HG03460 (cell line): ENCODE measurements around the gene SUPT5H.
"Not testable (repeated sequence)": the region's sequence is repeated elsewhere in the genome, so short reads cannot be mapped to it uniquely, and the experiment has no call there.

Experiments
- ATAC-seq: cut with Tn5 transposase; IDR thresholded peaks from one replicate; pipeline ENCODE4 v1.9.1; 2021; ENCODE audit not compliant: unreplicated experiment

Gene SUPT5H

DNA sequence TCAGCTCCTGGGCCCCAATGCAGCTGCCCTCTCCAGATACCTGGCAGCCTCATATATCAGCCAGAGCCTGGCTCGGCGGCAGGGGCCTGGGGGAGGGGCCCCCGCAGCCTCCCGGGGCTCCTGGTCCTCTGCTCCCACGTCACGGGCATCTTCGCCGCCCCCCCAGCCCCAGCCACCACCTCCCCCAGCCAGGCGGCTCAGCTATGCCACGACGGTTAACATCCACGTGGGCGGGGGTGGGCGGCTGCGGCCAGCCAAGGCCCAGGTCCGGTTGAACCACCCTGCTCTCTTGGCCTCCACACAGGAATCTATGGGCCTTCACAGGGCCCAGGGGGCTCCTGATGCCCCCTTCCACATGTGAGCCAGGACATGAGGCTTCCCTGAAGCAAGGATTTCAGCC is 20.4 kb upstream of the SUPT5H start:
- no peak for ATAC-seq

DNA sequence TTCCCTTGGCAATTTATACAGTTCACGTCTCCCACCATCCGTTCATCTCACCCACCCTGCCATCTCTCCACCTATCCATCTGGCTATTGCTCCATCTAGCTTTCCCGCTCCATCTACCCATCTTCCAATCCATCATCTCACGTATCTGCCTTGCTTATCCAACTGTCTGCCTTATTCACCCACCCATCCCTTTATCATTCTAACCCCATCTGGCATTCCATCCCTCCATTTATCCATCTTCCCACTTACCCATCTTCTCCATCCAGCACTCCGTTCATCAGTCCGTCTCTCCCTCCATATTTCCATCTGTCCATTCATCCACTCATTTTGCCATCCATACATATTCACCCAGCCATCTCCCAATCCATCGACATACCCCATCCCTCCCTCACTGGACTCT is 19.6 kb upstream of the SUPT5H start:
- no peak for ATAC-seq

- no peak for ATAC-seq
These were observed 19.2 kb upstream of the SUPT5H start for GRCh38 chr19:39426170-39426569.

DNA sequence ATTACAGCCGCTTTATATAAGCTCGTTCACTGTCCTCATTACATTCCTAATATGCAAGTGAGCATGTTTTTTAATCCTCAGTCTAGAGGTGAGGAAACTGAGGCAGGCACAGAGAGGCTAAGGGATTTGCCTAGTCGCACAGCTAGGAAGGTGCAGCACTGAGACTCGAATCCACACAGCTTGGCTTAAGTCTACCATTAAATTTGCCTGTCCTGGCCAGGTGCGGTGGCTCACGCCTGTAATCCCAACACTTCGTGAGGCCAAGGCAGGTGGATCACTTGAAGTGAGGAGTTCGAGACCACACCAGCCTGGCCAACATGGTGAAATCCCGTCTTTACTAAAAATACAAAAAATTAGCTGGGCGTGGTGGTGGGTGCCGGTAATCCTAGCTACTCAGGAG is 17.7 kb upstream of the SUPT5H start:
- ATAC-seq, result no peak

GRCh38 chr19:39428283-39429112 is 16.9 kb upstream of the SUPT5H start:
- no peak for ATAC-seq

DNA sequence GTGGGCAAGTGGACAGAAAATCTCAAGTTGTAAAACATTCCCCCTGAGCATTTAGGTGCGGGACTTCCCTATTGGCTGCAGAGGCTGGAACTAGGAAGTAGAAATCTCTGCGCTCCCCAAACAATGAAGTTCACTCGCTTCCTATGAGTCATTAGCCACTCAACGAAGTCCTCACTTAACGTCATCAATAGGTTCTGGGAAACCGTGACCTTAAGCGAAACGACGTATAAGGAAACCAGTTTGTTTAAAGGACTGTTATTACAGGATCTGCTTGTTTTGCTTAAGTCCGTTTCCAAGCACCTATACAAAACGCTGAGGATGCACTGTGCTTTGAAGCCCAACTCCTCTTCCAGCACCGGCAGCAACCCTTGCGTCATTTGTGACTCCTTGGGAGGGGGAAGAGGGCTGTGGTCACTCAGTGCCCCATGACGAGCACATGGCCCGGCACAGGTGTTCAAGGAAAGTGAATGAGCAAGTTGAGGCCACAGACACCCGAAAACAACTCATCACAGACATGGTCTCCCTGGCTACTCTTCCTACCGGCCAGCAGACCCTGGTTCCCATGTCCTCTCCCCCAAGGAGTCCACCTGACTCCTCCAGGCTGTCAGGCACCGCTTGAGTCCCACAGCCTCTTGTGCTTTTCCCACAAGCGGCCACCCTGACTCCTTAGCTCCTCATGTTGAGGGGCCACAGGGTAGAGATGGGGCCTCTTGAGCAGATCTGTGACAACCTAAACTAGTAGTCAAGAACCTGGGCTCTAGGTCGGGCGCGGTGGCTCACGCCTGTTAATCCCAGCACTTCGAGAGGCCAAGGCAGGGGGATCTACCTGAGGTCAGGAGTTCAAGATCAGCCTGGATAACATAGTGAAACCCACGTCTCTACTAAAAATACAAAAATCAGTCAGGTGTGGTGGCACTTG is 14.4 kb upstream of the SUPT5H start:
- no peak for ATAC-seq

DNA sequence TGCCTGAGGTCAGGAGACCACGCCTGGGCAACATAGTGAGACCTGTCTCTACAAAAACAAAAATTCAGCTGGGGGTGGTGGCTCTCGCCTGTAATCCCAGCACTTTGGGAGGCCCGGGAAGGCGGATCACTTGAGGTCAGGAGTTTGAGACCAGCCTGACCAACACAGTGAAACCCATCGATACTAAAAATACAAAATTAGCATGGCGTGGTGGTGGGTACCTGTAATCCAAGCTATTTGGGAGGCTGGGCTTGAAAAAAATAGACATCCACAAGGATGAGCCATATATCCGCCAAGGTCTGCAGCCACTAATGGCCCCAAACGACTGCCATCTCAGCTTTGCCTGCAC is 12.7 kb upstream of the SUPT5H start:
- ATAC-seq, result no peak

DNA sequence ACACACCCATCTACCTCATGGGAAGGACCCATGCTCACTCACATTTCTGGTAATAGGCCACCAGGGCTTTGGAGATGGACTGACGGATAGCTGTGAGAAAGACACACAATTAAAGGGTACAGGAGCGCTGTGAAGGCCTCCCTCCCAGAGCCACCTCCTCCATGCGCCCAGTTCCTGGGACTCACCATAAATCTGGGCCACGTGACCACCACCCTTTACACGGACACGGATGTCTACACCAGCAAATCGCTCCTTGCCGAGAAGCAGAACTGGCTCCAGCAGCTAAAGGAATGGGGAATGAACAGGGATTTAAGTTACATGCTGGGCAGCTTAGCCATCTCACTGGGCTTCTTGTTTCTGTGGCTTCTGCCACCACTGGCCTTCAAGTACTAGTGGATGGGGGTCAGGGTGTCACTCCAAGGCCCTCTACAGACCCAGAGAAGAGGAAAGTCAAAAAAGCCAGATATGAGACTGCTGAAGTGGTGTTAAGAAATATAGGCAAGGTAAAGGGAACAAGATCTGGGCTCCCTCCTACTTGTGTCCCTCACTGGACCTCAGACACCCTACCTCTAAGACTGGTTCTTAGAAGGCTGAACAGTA is 11.8 kb upstream of the SUPT5H start:
- no peak for ATAC-seq

GRCh38 chr19:39434123-39435076 is 11.0 kb upstream of the SUPT5H start:
- no peak for ATAC-seq

- ATAC-seq, result peak; percentile 82
These were observed 9.7 kb upstream of the SUPT5H start, which contains the start of gene RPS16 for GRCh38 chr19:39435499-39436349. Gene RPS16, minus strand, starts transcription at chr19:39435949. Its CDS starts 54 bp downstream, at chr19:39435895.

DNA sequence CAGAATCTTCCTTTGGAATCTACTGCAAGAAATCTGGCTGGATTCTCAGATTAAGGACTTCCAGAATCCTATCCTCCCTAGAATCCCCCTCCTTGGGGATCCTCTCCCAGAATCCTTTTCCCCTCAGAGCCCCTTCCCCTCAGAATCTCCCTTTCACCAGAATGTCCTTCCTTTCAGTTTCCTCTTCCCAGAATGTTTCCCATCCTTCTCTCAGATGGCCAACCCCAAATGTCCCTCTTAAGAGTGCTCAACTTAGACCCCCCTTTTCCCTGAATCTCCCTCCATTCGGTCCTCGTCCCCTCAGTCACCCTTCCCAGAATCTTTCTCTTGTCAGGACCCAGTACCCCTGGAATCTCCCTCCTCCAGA is 9.0 kb upstream of the SUPT5H start:
- no peak for ATAC-seq

DNA sequence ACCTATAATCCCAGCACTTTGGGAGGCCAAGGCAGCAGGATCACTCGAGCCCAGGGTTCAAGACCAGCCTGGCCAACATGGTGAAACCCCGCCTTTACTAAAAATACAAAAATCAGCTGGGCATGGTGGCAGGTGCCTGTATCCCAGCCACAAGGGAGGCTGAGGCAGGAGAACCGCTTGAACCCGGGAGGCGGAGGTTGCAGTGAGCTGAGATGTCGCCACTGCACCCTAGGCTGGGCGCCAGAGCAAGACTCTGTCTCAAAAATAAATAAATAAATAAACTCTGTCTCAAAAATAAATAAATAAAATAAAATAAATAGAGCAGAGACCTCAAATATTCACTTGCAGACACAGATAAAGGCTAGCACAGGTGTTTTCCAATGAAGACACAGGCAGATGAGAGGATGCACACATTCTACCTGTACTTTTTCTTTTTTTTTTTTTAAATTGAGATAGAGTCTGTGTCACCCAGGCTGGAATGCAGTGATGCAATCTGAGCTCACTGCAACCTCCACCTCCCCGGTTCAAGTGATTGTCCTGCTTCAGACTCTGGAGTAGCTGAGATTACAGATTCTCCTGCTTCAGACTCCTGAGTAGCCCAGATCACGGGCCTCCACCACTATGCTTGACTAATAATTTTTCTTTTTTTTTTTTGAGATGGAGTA is 7.0 kb upstream of the SUPT5H start:
- no peak for ATAC-seq

- ATAC-seq, result no peak
These were observed 685 bp upstream of the SUPT5H start for GRCh38 chr19:39444598-39445195.

DNA sequence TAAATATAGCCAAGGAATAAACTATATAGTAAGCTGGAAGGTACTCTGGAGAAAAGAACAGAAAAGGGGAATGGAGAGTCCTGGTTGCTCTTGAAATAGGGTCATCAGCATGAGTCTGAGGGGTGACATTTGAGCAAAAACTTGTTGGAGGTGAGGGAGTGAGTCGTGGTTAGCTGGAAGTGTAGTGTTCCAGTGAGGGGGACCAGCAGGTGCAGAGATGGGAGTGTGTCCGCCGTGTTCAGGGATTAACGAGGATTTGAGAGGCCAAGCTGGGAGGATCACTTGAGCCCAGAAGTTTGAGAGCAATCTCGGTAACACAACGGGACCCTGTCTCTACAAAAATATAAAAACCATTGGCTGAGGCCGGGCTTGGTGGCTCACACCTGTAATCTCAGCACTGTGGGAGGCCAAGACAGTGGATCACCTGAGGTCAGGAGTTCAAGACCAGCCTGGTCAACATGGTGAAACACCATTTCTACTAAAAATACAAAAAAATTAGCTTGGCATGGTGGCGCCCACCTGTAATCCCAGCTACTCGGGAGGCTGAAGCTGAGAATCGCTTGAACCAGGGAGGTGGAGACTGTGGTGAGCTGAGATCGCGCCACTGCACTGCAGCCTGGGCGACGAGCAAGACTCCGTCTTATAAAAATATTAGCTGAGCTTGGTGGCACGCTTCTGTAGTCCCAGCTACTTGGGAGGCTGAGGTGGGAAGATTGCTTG is 1.1 kb downstream of the SUPT5H start:
- ATAC-seq, result no peak

DNA sequence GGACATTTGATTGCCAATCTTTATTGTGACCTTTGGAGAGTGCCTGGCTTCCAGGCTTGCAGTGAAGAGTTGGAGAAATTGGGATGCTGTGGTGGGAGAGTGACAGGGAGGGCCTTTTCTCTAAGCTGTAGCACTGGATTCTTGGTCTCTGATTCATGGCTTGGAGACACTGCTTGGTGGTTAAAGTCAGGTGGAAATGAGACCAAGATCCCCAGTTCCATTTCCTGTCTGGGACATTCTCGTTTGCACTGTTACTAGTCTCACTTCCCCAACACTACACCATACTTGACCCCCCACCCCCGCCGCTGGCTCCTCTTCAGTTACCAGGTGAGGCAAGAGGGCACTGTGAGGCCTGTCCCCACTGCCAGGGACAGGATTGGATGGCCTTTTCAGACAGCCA is 2.9 kb downstream of the SUPT5H start:
- ATAC-seq, result no peak

DNA sequence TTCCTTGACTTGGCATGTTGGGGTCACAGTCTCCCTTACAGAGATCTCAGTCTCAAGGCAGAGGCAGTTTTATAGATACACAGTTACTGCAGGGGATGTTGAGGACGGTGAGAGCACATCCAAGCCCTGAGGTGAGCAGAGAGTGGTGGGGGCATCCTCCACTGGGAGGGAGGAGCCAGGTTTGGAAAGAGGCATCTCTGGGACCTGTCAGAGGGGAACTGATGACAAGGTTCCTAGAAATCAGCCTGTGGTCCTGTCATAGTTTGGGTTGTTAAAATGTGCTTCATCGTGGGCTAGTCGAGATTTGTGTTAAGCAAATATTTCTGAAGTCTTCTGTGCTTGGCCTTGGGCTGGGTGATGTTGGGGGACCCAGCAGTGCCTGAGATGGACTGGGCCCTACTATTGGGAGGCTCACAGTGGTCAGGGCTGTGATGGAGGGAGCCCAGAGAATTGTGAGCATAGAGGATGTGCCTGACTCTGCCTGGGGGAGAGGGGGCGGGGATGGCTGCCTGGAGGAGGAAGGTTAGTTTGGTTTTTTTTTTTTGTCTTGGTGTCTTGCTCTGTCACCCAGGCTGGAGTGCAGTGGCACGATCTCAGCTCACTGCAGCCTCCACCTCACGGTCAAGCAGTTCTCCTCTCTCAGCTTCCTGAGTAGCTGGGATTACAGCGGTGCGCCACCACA is 3.9 kb downstream of the SUPT5H start:
- ATAC-seq, result no peak

DNA sequence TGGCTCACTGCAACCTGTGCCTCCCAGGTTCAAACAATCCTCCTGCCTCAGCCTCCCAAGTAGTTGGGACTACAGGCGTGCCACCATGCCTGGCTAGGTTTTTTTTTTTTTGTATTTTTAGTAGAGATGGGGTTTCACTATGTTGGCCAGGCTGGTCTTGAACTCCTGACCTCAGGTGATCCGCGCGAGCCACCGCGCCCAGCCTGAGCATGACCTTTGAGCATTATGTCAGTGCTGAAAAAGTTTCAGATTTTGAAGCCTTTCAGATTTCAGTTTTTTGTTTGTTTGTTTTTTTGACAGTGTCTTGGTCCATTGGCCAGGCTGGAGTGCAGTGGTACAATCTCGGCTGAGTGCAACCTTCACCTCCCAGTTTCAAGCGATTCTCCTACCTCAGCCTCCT is 5.9 kb downstream of the SUPT5H start:
- ATAC-seq, result not testable (repeated sequence)

- no peak for ATAC-seq
These were observed 18.0 kb downstream of the SUPT5H start for GRCh38 chr19:39463403-39463802.
